ENCODE results near the gene SDCCAG8. TPM values are rescaled to one million over a fixed set of nuclear protein-coding genes. Genes with fewer than 3 reads are reported as not detected.

Gene SDCCAG8
- total RNA-seq, 1 experiment from 2014 or later: 10.0 TPM

- Histone ChIP-seq H3K27me3 (ENCODE audit: insufficient read depth, low read length) (no peaks in the 10 kb centered on the region; the same call in 1 of the 2 replicates), H2BK20ac (ENCODE audit: low read depth, low read length, poor library complexity, severe bottlenecking) (no peak overlapping the region), H3K27ac (ENCODE audit: insufficient read length, low read depth, low read length) (no peak overlapping the region), H3K4me1 (ENCODE audit: insufficient read depth, low read length) (peaks cover 10% of the 10 kb centered on the region; the same call in 1 of the 2 replicates), H3T11ph (ENCODE audit: low read length) (no peak overlapping the region), H3K14ac (ENCODE audit: insufficient read depth, low read length) (no peak overlapping the region; the same call in 1 of the 2 replicates), H3K79me1 (ENCODE audit: insufficient read depth, low read depth, low read length, poor library complexity, severe bottlenecking) (no peaks in the 10 kb centered on the region), H3K18ac (ENCODE audit: insufficient read length, low read depth, low read length) (no peak overlapping the region), H3K56ac (ENCODE audit: insufficient read length, low read depth, low read length) (no peak overlapping the region), H3K9ac (ENCODE audit: extremely low read depth, insufficient read length, low read length) (no peak overlapping the region), H2BK15ac (ENCODE audit: low read depth, low read length) (no peak overlapping the region; the same call in 1 of the 2 replicates), H4K8ac (replicated peaks; ENCODE audit: insufficient read length, low read depth, low read length) (no peak overlapping the region), H4K5ac (ENCODE audit: insufficient read length, low read depth, low read length) (no peak overlapping the region), H2BK12ac (ENCODE audit: insufficient read length, low read depth, low read length) (no peak overlapping the region), H4K91ac (ENCODE audit: insufficient read length, low read depth, low read length) (no peak overlapping the region), H3K4ac (ENCODE audit: low read depth, low read length) (no peak overlapping the region), H3K23ac (ENCODE audit: insufficient read length, low read depth, low read length) (no peak overlapping the region), H2AK5ac (ENCODE audit: insufficient read length, low read length) (no peak overlapping the region), H3K9me3 (ENCODE audit: control insufficient read depth, low read depth, low read length) (no peaks in the 10 kb centered on the region), H4K20me1 (ENCODE audit: control insufficient read depth, insufficient read depth, insufficient read length) (no peaks in the 10 kb centered on the region), H3K79me2 (ENCODE audit: insufficient read depth, low read length) (no peaks in the 10 kb centered on the region), H3K4me2 (ENCODE audit: insufficient read depth, insufficient read length, low read length) (no peak overlapping the region), H2BK120ac (ENCODE audit: low read depth, low read length, poor library complexity, severe bottlenecking) (no peak overlapping the region), H2BK5ac (ENCODE audit: insufficient read length, low read length) (no peak overlapping the region), H3K23me2 (ENCODE audit: insufficient read length, low read depth, low read length, poor library complexity, severe bottlenecking) (peaks cover 7% of the 10 kb centered on the region), H2AFZ (ENCODE audit: low read length) (no peak overlapping the region)
- WGBS (ENCODE audit: extremely low coverage, insufficient read length, low lambda C conversion rate): no CpG with 5 or more reads among the region's 40 CpGs
- TF ChIP-seq CTCF (conservative IDR thresholded peaks at IDR 0.05): no peak
- H3K27me3 Mint-ChIP-seq (ENCODE audit: low read depth): peaks cover 9% of the 10 kb centered on the region
- H3K4me1 Mint-ChIP-seq: peaks cover 55 to 57% of the 10 kb centered on the region in 2 experiments
- H3K9me3 Mint-ChIP-seq: peaks cover 0 to under 1% of the 10 kb centered on the region in 2 experiments; a peak in 1 of 5 replicates
- H3K4me3 Mint-ChIP-seq: peak overlapping the region in 1 of 2 experiments; percentile 19; a peak in 1 of 5 replicates
- DNase-seq: peak; percentile 92
- H3K27ac Mint-ChIP-seq: peak overlapping the region in 1 of 3 experiments; percentile 76; a peak in 1 of 7 replicates
- peaks cover 0 to 1% (median under 1%) of the 10 kb centered on the region in 3 experiments; a peak in 4 of 7 replicates for H3K36me3 Mint-ChIP-seq (ENCODE audit: insufficient read depth in 1 of 3, low read depth in 3 of 3)
Observed at GRCh38 chr1:243487649-243488227, 231.9 kb downstream of the SDCCAG8 start.
